HUDEP-2 (cell line): Measurements from ENCODE around the gene ZNHIT3.
A peak's percentile ranks its signal among the peaks of the same experiment; 100 is the strongest.

Experiments used
- DNase-seq, 76 experiments: peaks; one replicate each; lab custom pipeline; 2025; ENCODE audit not compliant: unreplicated experiment in 76 of 76; lab: John Stamatoyannopoulos, UW

ZNHIT3 gene

DNA sequence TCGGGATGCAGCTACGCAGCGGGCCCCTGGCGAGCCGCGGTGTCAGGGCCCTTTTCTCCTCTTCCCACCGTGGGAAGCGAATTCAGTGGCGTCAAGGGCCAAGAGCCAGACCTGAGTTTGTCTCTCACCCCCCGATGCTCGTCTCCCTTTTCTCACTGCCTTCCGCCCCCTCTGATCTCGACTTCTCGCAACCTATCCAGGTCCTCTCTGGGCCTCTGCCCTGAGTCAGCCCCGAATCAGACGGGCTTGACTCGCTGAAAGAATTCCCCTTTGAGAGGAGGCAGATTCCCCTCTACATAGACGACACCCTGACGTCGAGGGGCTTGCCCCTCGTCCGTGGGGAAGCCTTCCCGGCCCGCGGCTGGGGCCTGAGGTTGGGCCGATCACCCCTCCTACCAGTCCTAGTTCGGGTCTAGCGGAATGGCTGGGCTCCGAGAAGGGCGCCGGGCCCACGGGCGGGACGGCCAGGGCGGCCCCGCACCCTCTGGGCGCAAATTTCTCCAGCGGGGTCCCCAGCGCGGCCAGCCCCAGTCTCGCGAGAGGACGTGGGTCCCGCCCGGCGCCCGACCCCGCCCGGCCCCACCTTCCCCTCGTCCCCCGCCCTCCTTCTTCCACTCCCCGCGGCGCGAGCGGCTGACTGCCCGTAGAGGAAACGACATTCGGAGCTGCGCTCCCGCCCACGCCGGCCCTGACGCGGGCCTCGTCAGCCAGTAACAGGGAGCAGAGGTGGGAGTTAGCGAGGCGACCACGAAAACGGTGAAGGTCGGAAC is 58.0 kb downstream of the ZNHIT3 start, which contains the start of gene GGNBP2:
TSS of gene GGNBP2 (plus strand) at position 613 of the 770 bp plus-strand sequence. CDS start 806 bp downstream, outside the sequence.
- peak in 75 of 76 experiments; percentile 32 to 92 (median 79) for DNase-seq

- peak in 52 of 76 experiments; percentile 32 to 94 (median 76) for DNase-seq
Measured at GRCh38 chr17:36545077-36545464, 58.6 kb downstream of the ZNHIT3 start.
